Testis (tissue), 2 donors: Measurements from ENCODE around the gene APOL5.

Source experiments
- POLR2A ChIP-seq: fragments of 450-650 bp; IDR thresholded peaks from one replicate; pipeline ENCODE4 v1.6.1; 2017; ENCODE audit warnings: antibody characterized with exemption, mild to moderate bottlenecking, moderate library complexity
- TF ChIP-seq, protein P1 (sequence below), 3 experiments: fragments of 450-650 bp in 2 of 3; fragments of 200-600 bp in 1 of 3; sonication (generic) in 1 of 3; IDR thresholded peaks; one replicate each; pipeline ENCODE4 v1.5.1; 2016 to 2019; ENCODE audit warnings: antibody characterized with exemption in 3 of 3, mild to moderate bottlenecking in 2 of 3, moderate library complexity in 1 of 3

DNA sequence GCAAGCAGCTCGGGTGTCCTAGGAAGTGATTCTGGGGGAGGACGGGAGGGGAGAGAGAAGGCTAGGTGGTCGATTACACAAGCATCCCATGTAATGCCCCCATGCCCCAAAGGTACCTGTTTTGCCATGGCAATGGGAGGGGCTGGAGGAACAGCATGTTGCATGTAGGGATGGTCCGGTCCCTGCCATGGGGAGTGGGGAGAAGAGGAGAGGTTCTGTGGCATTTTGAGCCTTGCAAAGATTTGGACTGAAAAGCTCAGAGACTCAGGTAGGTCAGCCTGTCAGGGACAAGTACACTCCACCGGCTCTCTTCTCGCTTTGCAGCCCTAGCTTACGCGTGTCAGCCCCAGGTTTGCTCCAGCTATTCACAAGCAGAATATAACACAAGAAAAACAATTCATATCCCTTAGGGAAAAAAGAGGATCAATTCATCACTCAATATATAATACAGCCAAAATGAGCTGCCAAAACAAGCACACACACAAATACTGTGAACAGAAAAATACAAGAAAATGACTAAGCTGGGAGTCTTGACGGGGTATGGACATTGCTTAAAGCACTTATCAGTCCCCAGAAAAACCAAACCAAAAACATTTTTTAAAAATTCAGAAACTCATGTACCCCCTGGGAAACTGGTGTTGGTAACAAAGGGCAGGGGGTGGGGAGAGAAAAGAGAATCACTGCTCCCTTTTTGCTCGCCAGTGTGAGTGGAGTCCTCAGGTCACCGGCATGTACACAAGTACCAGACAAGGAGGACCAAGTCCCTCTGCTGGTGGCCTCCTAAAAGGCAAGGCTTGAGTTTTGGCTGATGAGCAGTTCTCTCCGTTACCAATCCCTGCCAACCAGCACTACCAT lies 21.6 kb downstream of the APOL5 start:
- TF ChIP-seq, protein P1, sequence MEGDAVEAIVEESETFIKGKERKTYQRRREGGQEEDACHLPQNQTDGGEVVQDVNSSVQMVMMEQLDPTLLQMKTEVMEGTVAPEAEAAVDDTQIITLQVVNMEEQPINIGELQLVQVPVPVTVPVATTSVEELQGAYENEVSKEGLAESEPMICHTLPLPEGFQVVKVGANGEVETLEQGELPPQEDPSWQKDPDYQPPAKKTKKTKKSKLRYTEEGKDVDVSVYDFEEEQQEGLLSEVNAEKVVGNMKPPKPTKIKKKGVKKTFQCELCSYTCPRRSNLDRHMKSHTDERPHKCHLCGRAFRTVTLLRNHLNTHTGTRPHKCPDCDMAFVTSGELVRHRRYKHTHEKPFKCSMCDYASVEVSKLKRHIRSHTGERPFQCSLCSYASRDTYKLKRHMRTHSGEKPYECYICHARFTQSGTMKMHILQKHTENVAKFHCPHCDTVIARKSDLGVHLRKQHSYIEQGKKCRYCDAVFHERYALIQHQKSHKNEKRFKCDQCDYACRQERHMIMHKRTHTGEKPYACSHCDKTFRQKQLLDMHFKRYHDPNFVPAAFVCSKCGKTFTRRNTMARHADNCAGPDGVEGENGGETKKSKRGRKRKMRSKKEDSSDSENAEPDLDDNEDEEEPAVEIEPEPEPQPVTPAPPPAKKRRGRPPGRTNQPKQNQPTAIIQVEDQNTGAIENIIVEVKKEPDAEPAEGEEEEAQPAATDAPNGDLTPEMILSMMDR (IDR thresholded peaks at IDR 0.05), result peak in 1 of 3 experiments; percentile 13
- no peak for TF ChIP-seq POLR2A
